Measurements from ENCODE around the gene NXPE3.

NXPE3 gene

GRCh38 chr3:101829437-101829830, 50.4 kb downstream of the NXPE3 start:
- DNase-seq (ENCODE audit: low read depth): no peak

DNA sequence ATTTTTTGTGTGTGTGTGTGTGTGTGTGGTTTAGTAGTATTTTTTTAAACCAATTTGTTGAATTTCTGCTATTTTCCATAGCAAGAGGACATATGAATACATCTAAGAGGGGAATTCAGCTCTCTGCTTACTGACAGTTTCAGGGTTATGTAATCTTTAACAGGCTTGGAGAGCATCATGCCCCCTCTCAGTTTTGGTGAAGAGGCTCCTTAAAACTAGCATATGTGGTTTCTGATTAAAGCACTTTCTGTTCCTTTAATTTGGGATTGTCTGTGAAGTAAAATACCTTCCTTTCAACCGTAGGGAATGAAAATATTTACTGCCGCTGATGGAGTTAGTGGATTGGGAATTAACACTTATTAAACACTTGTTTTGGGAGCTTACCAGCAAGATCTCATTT, 50.9 kb downstream of the NXPE3 start:
- no peak for DNase-seq (ENCODE audit: low read depth)

DNA sequence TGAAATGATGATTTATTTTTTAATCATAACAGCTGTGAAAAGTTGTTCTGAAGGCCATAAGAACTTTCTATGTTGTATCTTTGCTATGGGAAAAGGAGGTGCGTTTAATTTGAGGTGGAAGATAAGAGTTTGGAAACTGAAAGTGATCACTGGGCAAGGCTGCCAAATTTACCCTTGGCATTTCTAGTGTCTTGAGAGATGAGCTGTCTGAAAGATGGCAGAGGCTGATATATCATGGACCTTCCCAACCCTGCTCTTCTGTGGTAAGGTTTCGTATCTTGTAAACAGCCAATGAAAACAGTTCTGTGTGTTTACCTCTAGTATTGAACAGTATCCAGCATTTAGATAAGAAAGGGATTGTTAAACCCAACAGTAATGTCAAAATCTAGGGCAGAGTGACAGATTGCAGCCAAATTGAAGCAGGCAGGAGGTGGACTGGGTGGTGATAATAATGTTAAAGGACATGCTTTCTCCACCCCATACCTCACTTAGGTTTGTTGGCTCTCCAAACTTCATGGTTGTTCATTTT, 54.5 kb downstream of the NXPE3 start:
- no peak for DNase-seq (ENCODE audit: low read depth)

GRCh38 chr3:101835676-101836075, 56.7 kb downstream of the NXPE3 start:
- no peak for DNase-seq (ENCODE audit: low read depth)

- DNase-seq (ENCODE audit: low read depth): no peak
Observed at GRCh38 chr3:101836160-101836559, 57.1 kb downstream of the NXPE3 start.

DNA sequence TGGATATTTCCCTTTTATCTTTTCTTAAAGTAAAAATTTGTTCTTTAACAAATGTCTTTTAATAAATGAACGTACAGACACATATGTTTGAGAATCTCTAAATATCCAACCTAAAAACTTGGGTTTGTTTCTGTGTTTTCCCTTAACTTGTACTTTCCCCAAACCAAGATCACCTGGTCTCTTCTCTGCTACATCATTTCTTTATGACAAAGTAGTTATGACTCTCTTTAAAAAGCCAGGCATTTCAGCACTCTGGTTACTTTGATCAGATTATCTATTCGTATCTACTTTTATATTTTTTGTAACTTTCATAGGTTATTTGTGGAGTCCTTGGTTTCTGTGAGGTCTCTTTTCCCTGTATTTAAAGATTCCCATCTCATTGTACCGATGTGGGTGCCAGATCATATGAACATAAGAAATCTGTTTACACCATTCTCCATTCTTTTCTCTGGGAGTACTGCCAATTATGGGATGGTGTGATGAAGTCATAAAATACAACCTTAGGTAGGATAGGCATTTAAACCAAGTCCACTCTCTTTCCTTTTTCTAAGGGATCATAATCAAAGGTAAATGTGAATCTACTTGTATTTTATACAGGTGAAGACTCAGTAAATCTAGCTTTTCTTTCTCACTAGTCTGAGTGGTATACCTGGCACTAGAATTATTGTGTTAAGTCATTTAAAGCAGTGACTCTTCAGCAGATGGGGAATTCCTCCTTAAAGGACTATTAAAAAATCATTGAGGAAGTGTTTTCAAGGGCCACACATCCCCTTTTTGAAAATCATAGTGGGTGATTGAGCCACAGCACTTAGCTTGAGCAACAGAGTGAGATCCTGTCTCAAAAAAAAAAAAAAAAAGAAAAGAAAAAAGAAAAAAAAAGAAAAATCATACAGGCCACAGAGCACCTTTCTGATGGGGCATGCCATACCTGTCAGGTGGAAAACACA, 57.9 kb downstream of the NXPE3 start:
- no peak for DNase-seq (ENCODE audit: low read depth)

GRCh38 chr3:101838691-101839090, 59.7 kb downstream of the NXPE3 start:
- DNase-seq (ENCODE audit: low read depth): no peak

DNA sequence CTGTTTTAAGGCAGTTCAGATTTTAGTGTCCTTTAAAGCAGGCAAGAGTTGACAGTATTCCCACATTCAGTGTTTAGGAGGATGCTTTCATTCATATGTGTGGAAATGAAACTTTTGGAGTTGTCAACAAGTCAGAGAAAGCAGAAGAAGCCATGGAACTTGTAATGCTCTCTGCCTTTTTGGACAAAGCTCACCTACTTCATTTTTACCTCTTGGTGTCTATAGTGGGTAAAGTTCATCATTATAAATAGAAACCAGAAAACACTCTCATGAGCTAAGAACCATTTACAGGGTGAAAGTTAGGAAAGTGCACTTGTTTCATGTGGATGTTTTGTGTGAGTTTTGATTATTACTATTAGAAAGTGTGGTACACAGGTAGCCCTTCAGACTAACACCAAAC, 61.1 kb downstream of the NXPE3 start:
- no peak for DNase-seq (ENCODE audit: low read depth)

DNA sequence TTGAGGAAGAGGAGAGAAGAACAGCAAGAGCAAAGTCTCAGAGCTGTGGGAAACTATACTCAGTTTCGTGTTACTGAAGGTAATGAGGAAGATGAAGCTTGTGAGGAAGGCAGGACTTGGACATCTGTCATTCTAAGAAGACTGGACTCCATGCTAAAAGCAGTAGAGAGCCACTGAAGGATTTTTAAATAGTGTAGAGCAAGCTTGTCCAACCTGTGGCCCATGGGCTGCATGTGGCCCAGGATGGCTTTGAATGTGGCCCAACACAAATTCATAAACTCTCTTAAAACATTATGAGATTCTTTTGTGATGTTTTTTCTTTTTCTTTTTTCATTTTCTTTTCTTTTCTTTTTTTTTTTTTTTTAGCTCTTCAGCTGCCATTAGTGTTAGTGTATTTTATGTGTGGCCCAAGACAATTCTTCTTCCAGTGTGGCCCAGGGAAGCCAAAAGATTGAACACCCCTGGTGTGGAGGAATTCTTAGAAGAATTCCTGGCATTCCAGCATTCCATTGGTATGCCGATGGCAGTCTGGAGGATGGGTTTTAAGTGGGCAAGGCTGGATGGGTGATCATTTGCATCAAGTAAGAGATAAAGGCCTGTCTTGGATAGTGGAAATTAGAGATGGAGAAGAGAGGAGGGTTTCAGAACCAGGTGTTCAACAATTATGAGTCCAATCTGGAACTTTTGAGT, 63.4 kb downstream of the NXPE3 start:
- DNase-seq (ENCODE audit: low read depth): no peak

- DNase-seq (ENCODE audit: low read depth): no peak
Observed at GRCh38 chr3:101842935-101843330, 63.9 kb downstream of the NXPE3 start.

GRCh38 chr3:101845425-101845824, 66.4 kb downstream of the NXPE3 start:
- no peak for DNase-seq (ENCODE audit: low read depth)

DNA sequence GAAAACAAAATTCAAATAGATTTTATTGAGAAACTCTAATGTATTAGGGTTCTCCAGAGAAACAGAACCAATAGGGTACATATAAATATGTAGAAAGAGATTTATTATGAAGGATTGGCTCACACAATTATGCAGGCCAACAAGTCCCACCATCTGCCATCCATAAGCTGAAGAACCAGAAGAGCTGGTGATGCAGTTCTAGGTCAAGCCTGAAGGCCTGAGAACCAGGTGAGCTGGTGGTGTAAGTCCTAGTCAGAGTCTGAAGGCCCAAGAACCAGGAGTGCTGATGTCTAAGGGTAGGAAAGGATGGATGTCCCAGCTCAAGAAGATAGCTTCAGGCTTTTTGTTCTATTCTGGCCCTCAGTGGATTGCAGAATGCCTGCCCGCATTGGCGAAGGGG, 67.7 kb downstream of the NXPE3 start:
- DNase-seq (ENCODE audit: low read depth): no peak

DNA sequence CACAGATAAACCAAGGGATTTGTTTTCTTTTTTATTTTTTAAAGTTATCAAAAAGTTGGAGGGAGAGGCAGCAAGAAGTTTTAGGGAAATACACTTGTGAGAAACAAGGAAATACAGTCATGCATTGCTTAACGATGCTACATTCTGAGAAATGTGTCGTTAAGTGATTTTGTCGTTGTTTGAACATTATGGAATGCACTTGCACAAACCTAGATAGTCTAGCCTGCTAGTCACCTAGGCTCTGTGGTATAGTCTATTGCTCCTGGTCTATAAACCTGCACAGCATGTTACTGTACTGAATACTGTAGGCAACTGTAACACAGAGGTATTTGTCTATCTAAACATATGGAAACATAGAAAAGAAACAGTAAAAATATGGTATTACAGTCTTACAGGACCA, 68.3 kb downstream of the NXPE3 start:
- no peak for DNase-seq (ENCODE audit: low read depth)

DNA sequence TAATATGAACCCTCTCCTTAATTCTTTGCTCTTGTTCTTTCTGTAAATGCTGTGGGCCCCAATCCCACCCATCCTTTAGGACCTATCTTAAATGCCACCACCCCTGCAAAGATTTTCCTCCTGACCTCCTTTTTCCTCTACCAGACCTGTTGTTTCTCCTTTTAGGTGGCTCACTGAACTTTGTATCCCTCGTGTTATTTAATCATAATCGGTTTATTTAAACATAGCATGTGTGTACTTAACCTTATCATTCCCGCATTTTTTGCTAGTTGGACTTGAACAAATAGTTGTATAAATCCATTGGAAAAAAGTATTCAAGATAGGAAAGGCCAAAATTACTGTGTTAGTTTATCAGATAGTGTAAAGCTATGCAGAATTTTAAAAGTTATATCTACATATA, 69.3 kb downstream of the NXPE3 start:
- no peak for DNase-seq (ENCODE audit: low read depth)

GRCh38 chr3:101848754-101849713, 70.0 kb downstream of the NXPE3 start, which contains the start of gene NFKBIZ:
NFKBIZ (plus strand) TSS chr3:101849514; CDS start chr3:101849629, 115 bp downstream.
- DNase-seq (ENCODE audit: low read depth): peak; percentile 90

GRCh38 chr3:101849714-101850245, 70.8 kb downstream of the NXPE3 start:
- peak; percentile 14 for DNase-seq (ENCODE audit: low read depth)

DNA sequence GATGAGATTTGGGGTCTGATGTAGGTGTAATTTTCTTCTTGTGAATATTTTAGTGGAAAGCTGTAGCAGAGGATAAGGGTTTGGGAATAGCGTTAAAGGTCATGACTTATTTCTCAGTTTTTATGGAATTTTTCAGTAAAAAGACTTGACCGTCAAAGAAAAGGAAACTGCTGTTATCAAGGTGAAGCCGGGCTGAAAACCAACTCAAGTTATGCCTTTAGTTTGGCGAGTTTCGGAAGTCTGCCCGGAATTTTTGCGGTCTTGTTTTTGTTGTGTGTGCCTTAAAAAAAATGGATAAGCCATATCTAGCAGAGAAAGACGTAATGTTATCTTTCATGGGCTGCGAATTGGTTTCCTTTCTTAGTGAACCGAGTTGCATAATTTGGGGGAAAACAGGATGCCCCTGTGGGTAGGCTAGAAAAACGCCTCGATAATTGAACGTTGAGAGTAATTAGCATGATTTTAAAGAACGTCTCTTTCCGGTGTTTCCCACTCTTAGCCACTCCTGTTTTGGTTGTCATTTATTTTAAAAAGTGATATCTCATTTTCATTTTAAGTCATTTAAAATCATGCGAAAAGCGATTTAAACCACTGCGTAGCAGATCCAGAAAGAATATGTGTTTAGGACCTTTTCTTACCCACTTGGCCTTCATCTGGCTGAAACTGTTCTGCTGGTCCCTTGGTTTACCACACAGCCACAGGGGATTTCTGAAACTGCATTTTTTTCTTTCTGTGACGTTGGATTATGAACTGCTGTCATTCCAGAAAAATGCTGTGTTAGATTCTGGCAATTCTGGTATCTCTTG, 71.4 kb downstream of the NXPE3 start:
- DNase-seq (ENCODE audit: low read depth): peak; percentile 48

DNA sequence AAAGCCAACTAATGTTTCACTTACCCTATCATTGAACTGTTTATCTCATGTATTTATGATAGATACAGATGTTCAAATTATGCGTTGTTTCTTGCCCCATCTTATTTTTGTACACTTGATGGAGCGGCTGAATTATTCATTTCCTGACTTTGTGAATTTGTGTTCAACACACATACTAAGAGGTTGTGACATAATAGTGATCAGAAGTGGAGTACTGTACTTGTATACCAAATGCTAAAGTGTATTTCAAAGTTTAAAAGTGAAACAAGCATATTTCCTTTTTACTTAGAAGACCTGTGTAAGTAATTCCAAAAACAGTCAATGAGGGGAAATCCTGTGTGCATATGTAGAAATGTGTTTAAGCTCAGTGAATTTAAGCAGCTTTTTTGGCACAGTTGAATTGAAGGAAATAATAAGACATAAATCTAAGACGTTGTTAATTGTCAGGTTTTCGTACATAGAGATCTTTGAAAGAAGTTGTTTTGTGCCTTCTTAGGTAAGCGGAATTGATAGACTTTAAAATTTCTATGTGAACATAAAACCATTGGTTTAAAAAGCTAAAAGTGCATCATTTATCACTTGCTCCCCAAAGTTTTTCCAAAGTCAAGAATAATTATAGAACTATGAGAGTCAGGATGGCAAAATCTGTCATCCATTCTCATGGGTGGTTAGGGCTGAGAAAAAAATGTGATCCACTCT, 72.2 kb downstream of the NXPE3 start:
- no peak for DNase-seq (ENCODE audit: low read depth)

DNA sequence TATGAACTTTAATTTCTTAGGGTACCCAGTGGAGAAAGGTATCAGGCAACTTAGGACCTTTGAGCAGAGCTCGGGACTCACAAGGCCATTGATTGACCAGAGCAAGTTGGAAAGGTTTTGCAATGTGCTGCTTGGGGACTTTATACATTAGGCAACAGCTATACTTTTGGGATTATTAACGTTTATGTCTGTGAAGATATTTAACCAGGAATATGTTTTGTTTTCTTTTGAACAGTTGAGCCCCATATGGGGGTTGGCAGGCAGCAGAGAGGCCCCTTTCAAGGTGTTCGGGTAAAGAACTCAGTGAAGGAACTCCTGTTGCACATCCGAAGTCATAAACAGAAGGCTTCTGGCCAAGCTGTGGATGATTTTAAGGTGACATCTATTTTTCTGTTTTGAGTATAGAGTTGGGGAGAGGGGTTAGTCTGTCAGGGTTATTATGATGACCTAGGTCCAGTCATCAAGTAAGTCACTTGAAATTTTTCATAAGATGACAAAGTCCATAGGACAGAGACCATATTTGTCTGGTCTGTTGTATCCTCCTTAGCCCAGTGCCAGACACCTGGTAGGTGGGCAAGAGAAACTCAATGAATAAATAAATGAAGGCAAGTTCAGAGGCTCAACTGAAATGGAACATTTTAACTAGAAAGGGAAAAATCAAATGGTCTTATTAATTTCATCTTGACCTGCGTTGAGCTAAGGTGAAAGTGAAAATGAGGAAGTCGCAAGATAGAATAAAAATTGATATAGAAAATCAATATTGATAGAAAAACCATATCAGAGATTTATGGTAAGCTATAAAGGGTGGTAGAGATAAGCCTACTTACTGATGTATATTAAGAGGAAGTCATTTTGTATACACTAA, 73.1 kb downstream of the NXPE3 start:
- DNase-seq (ENCODE audit: low read depth): no peak
